IMR-90 (cell line): Measurements from ENCODE around the gene FEN1. TPM values are rescaled to one million over a fixed set of nuclear protein-coding genes. Genes with fewer than 3 reads are reported as not detected.

Experiments used
- CEBPB ChIP-seq: IDR thresholded peaks from 2 replicates; pipeline ENCODE4 v1.6.1; 2012; ENCODE audit warnings: low read depth, low read length, improper control_type of control experiment
- CHD1 ChIP-seq: IDR thresholded peaks from 2 replicates; pipeline ENCODE4 v1.6.1; 2012; ENCODE audit warnings: low read depth, low read length, improper control_type of control experiment
- MAFK ChIP-seq: IDR thresholded peaks from 2 replicates; pipeline ENCODE4 v1.6.1; 2012; ENCODE audit warnings: low read depth, low read length, improper control_type of control experiment
- NFE2L2 ChIP-seq: fragments of 150-350 bp; IDR thresholded peaks from 2 replicates; pipeline ENCODE4 v1.6.1; 2016; ENCODE audit warnings: low read depth, mild to moderate bottlenecking, low read length
- RCOR1 ChIP-seq: IDR thresholded peaks from 2 replicates; pipeline ENCODE4 v1.6.1; 2012; ENCODE audit warnings: mild to moderate bottlenecking, low read length, improper control_type of control experiment; ENCODE audit not compliant: insufficient replicate concordance
- SMC3 ChIP-seq: fragments of 150-350 bp; IDR thresholded peaks from 2 replicates; pipeline ENCODE4 v1.6.1; 2016; ENCODE audit warnings: low read depth, mild to moderate bottlenecking, antibody characterized with exemption, low read length, moderate library complexity
- polyA plus RNA-seq, 3 experiments: library from polyadenylated mRNA; depleted of rRNA; stranded (reverse); fragments of >200 nt; gene quantifications; 2 replicates each; pipeline ENCODE4 v1.2.3, GENCODE V29; 2012; ENCODE audit warnings: low replicate concordance in 1 of 3
- total RNA-seq: library from RNA; depleted of rRNA; stranded (reverse); fragments of >200 nt; gene quantifications from 2 replicates; pipeline ENCODE4 v1.2.3, GENCODE V29; 2012
- TF ChIP-seq, protein P1 (sequence below): fragments of 150-350 bp; IDR thresholded peaks from 2 replicates; pipeline ENCODE4 v1.6.1; 2017; ENCODE audit warnings: mild to moderate bottlenecking, antibody characterized with exemption, low read length, low read depth

The FEN1 gene
- total and polyA plus RNA-seq, 2 of the 4 experiments (the other 2 are of a cell fraction), result 23.0 to 41.9 TPM

DNA sequence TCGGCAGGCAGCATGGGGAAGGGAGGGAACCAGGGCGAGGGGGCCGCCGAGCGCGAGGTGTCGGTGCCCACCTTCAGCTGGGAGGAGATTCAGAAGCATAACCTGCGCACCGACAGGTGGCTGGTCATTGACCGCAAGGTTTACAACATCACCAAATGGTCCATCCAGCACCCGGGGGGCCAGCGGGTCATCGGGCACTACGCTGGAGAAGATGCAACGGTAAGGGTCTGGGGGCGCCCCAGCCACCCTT lies 35.6 kb downstream of the FEN1 start (continued):
- TF ChIP-seq, protein P1, sequence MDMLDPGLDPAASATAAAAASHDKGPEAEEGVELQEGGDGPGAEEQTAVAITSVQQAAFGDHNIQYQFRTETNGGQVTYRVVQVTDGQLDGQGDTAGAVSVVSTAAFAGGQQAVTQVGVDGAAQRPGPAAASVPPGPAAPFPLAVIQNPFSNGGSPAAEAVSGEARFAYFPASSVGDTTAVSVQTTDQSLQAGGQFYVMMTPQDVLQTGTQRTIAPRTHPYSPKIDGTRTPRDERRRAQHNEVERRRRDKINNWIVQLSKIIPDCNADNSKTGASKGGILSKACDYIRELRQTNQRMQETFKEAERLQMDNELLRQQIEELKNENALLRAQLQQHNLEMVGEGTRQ, result no peak
- TF ChIP-seq RCOR1 (no peak), NFE2L2 (no peak), MAFK (no peak), CHD1 (no peak), CEBPB (no peak), SMC3 (no peak)
